ENCODE results near the gene MCU.

Gene MCU

GRCh38 chr10:72794260-72794659, 102.3 kb downstream of the MCU start:
- Histone ChIP-seq H3K27me3 (ENCODE audit: control insufficient read depth in 2 of 2, insufficient read depth in 2 of 2, low read length in 2 of 2) (no peaks in the 10 kb centered on the region), H3K27ac (ENCODE audit: low read depth in 2 of 2, low read length in 2 of 2) (no peak overlapping the region), H3K9ac (ENCODE audit: low read depth in 1 of 2, low read length in 2 of 2) (no peak overlapping the region), H3K4me3 (ENCODE audit: low read length in 2 of 2) (no peak overlapping the region), H3K9me3 (ENCODE audit: control insufficient read depth in 2 of 2, low read length in 2 of 2) (no peaks in the 10 kb centered on the region), H3K36me3 (ENCODE audit: control insufficient read depth in 2 of 2, insufficient read depth in 2 of 2, low read length in 2 of 2) (peaks cover 0 to 3% of the 10 kb centered on the region in 2 donors), H3K4me1 (ENCODE audit: control insufficient read depth in 2 of 2, insufficient read depth in 2 of 2, low read length in 2 of 2) (no peaks in the 10 kb centered on the region)

DNA sequence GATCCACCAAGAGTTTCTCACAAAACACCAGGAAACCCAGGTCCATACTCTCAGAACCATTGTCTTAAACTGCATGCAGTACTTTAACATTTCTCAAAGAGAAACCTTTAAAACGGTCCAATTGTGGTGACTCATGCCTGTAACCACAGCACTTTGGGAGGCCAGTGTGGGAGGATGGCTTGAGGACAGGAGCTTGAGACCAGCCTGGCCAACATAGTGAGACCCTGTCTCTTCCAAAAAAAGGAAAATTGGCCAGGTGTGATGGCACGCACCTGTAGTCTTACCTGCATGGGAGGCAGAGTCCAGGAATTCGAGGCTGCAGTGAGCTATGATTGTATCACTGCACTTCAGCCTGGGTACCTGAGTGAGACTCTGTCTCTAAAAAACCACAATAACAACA, 104.1 kb downstream of the MCU start:
- Histone ChIP-seq H3K9me3 (ENCODE audit: control insufficient read depth in 2 of 2, low read length in 2 of 2) (no peaks in the 10 kb centered on the region), H3K36me3 (ENCODE audit: control insufficient read depth in 2 of 2, insufficient read depth in 2 of 2, low read length in 2 of 2) (peaks cover 0 to 3% of the 10 kb centered on the region in 2 donors), H3K27me3 (ENCODE audit: control insufficient read depth in 2 of 2, insufficient read depth in 2 of 2, low read length in 2 of 2) (no peaks in the 10 kb centered on the region), H3K4me1 (ENCODE audit: control insufficient read depth in 2 of 2, insufficient read depth in 2 of 2, low read length in 2 of 2) (no peaks in the 10 kb centered on the region), H3K27ac (ENCODE audit: low read depth in 2 of 2, low read length in 2 of 2) (no peak overlapping the region), H3K9ac (ENCODE audit: low read depth in 1 of 2, low read length in 2 of 2) (no peak overlapping the region), H3K4me3 (ENCODE audit: low read length in 2 of 2) (no peak overlapping the region)

GRCh38 chr10:72796538-72796937, 104.6 kb downstream of the MCU start:
- Histone ChIP-seq H3K9me3 (ENCODE audit: control insufficient read depth in 2 of 2, low read length in 2 of 2) (no peaks in the 10 kb centered on the region), H3K36me3 (ENCODE audit: control insufficient read depth in 2 of 2, insufficient read depth in 2 of 2, low read length in 2 of 2) (peaks cover 0 to 3% of the 10 kb centered on the region in 2 donors), H3K27ac (ENCODE audit: low read depth in 2 of 2, low read length in 2 of 2) (no peak overlapping the region), H3K27me3 (ENCODE audit: control insufficient read depth in 2 of 2, insufficient read depth in 2 of 2, low read length in 2 of 2) (no peaks in the 10 kb centered on the region), H3K4me3 (ENCODE audit: low read length in 2 of 2) (no peak overlapping the region), H3K4me1 (ENCODE audit: control insufficient read depth in 2 of 2, insufficient read depth in 2 of 2, low read length in 2 of 2) (no peaks in the 10 kb centered on the region), H3K9ac (ENCODE audit: low read depth in 1 of 2, low read length in 2 of 2) (no peak overlapping the region)

GRCh38 chr10:72800000-72800740, 108.2 kb downstream of the MCU start:
- H3K4me3 ChIP-seq (ENCODE audit: low read length in 2 of 2) = no peak overlapping the region
- no peaks in the 10 kb centered on the region for H3K4me1 ChIP-seq (ENCODE audit: control insufficient read depth in 2 of 2, insufficient read depth in 2 of 2, low read length in 2 of 2)
- no peaks in the 10 kb centered on the region for H3K36me3 ChIP-seq (ENCODE audit: control insufficient read depth in 2 of 2, insufficient read depth in 2 of 2, low read length in 2 of 2)
- no peaks in the 10 kb centered on the region for H3K27me3 ChIP-seq (ENCODE audit: control insufficient read depth in 2 of 2, insufficient read depth in 2 of 2, low read length in 2 of 2)
- H3K9ac ChIP-seq (ENCODE audit: low read depth in 1 of 2, low read length in 2 of 2) = no peak overlapping the region
- H3K27ac ChIP-seq (ENCODE audit: low read depth in 2 of 2, low read length in 2 of 2) = no peak overlapping the region
- no peaks in the 10 kb centered on the region for H3K9me3 ChIP-seq (ENCODE audit: control insufficient read depth in 2 of 2, low read length in 2 of 2)

DNA sequence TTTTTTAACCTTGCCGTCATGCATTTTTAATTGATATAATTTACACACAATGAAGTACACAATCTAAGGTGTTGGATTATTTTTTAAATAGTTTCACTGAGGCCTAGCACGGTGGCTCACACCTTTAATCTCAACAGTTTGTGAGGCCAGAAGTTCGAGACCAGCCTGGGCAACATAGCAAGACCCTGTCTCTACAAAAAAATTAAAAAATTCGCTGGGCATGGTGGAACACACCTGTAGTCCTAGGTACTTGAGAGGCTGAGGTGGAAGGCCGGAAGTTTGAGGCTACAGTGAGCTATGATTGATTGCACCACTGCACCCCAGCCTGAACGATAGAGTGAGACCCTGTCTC, 108.8 kb downstream of the MCU start:
- Histone ChIP-seq H3K27ac (ENCODE audit: low read depth in 2 of 2, low read length in 2 of 2) (no peak overlapping the region), H3K9ac (ENCODE audit: low read depth in 1 of 2, low read length in 2 of 2) (no peak overlapping the region), H3K4me1 (ENCODE audit: control insufficient read depth in 2 of 2, insufficient read depth in 2 of 2, low read length in 2 of 2) (no peaks in the 10 kb centered on the region), H3K9me3 (ENCODE audit: control insufficient read depth in 2 of 2, low read length in 2 of 2) (no peaks in the 10 kb centered on the region), H3K27me3 (ENCODE audit: control insufficient read depth in 2 of 2, insufficient read depth in 2 of 2, low read length in 2 of 2) (no peaks in the 10 kb centered on the region), H3K36me3 (ENCODE audit: control insufficient read depth in 2 of 2, insufficient read depth in 2 of 2, low read length in 2 of 2) (no peaks in the 10 kb centered on the region), H3K4me3 (ENCODE audit: low read length in 2 of 2) (no peak overlapping the region)

DNA sequence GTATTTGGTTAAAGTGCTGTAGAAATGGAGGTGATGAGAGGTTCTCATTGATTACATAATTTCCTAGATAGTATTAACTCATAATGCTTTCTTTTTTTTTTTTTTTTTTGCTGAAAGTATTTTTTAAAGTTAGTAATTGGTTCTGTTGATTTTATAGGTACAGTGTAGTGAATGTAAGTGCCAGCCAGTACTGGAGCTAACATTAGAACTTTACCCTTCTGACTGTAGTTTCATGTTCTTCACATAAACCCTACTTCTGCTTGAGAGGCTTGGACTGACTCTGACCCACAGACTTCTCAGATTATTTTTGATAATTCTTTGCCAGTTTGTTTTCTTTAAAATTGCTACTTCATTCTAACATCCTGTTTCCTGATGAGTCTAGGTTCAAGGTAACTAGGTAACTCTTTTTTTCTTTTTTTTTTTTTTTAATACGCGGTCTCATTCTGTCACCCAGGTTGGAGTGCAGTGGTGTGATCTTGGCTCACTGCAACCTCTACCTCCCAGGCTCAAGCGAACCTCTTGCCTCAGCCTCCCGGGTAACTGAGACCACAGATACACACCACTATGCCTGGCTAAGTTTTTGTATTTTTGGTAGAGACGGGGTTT, 109.4 kb downstream of the MCU start:
- H3K36me3 ChIP-seq (ENCODE audit: control insufficient read depth in 2 of 2, insufficient read depth in 2 of 2, low read length in 2 of 2) = no peaks in the 10 kb centered on the region
- no peak overlapping the region for H3K27ac ChIP-seq (ENCODE audit: low read depth in 2 of 2, low read length in 2 of 2)
- H3K9ac ChIP-seq (ENCODE audit: low read depth in 1 of 2, low read length in 2 of 2) = no peak overlapping the region
- no peaks in the 10 kb centered on the region for H3K27me3 ChIP-seq (ENCODE audit: control insufficient read depth in 2 of 2, insufficient read depth in 2 of 2, low read length in 2 of 2)
- H3K9me3 ChIP-seq (ENCODE audit: control insufficient read depth in 2 of 2, low read length in 2 of 2) = no peaks in the 10 kb centered on the region
- H3K4me3 ChIP-seq (ENCODE audit: low read length in 2 of 2) = no peak overlapping the region
- H3K4me1 ChIP-seq (ENCODE audit: control insufficient read depth in 2 of 2, insufficient read depth in 2 of 2, low read length in 2 of 2) = no peaks in the 10 kb centered on the region

DNA sequence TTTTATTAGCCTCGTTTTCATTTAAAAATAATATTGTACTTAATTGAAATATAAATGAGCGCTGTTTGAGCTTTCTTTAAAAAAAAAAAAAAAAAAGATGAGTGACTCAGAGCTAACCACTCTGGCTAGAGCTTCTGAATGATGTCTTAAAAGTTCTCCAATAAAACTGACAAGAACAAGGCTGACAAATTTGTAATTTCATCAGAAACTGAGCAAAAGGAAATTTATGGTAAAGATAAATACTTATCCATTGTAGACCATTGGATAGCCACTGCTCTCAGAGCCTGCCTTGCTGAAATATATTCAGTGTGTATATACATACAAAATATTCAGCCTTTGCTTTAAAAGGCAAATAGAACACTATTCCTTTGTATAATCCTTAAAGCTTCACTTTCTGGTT, 110.4 kb downstream of the MCU start:
- H3K4me3 ChIP-seq (ENCODE audit: low read length in 2 of 2) = no peak overlapping the region
- no peaks in the 10 kb centered on the region for H3K9me3 ChIP-seq (ENCODE audit: control insufficient read depth in 2 of 2, low read length in 2 of 2)
- H3K36me3 ChIP-seq (ENCODE audit: control insufficient read depth in 2 of 2, insufficient read depth in 2 of 2, low read length in 2 of 2) = no peaks in the 10 kb centered on the region
- H3K27me3 ChIP-seq (ENCODE audit: control insufficient read depth in 2 of 2, insufficient read depth in 2 of 2, low read length in 2 of 2) = no peaks in the 10 kb centered on the region
- no peaks in the 10 kb centered on the region for H3K4me1 ChIP-seq (ENCODE audit: control insufficient read depth in 2 of 2, insufficient read depth in 2 of 2, low read length in 2 of 2)
- no peak overlapping the region for H3K9ac ChIP-seq (ENCODE audit: low read depth in 1 of 2, low read length in 2 of 2)
- no peak overlapping the region for H3K27ac ChIP-seq (ENCODE audit: low read depth in 2 of 2, low read length in 2 of 2)

DNA sequence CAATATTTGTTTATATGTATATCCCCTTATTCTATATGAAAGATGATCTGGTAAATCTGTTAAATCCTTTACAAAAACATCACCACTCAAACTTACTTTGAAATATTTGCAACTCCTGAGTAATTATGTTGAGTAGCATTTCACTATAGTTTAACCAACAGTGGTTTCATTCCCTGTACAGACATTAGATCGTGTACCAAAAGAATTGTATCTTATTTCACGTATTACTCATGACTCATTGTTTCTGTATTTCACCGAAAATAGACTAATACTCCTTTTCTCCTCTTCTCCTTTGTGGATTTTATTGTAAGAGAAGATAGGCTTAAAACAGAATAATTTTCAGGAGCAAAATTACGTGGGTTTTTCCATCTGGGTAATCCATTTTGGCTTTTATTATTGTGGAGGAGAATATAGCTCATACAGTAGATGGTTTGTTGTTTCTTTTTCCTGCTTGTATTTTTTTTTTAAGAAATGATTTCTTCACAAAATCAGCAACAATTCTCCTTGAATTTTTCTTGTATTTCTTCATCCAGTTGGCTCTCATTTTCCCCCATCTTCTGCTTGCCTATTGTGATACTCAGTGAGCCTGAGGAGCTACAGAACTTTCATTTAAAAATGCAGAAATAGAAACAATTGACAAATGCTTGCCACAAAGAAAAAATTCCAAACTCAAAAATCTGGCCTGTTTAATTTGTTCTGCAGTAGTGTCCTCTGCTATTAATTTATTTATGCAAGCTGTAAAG, 111.0 kb downstream of the MCU start:
- Histone ChIP-seq H3K4me3 (ENCODE audit: low read length in 2 of 2) (no peak overlapping the region), H3K9me3 (ENCODE audit: control insufficient read depth in 2 of 2, low read length in 2 of 2) (no peaks in the 10 kb centered on the region), H3K4me1 (ENCODE audit: control insufficient read depth in 2 of 2, insufficient read depth in 2 of 2, low read length in 2 of 2) (no peaks in the 10 kb centered on the region), H3K27me3 (ENCODE audit: control insufficient read depth in 2 of 2, insufficient read depth in 2 of 2, low read length in 2 of 2) (no peaks in the 10 kb centered on the region), H3K9ac (ENCODE audit: low read depth in 1 of 2, low read length in 2 of 2) (no peak overlapping the region), H3K36me3 (ENCODE audit: control insufficient read depth in 2 of 2, insufficient read depth in 2 of 2, low read length in 2 of 2) (no peaks in the 10 kb centered on the region), H3K27ac (ENCODE audit: low read depth in 2 of 2, low read length in 2 of 2) (no peak overlapping the region)

GRCh38 chr10:72808001-72808400, 116.1 kb downstream of the MCU start:
- no peaks in the 10 kb centered on the region for H3K36me3 ChIP-seq (ENCODE audit: control insufficient read depth in 2 of 2, insufficient read depth in 2 of 2, low read length in 2 of 2)
- H3K4me3 ChIP-seq (ENCODE audit: low read length in 2 of 2) = no peak overlapping the region
- no peak overlapping the region for H3K9ac ChIP-seq (ENCODE audit: low read depth in 1 of 2, low read length in 2 of 2)
- no peaks in the 10 kb centered on the region for H3K27me3 ChIP-seq (ENCODE audit: control insufficient read depth in 2 of 2, insufficient read depth in 2 of 2, low read length in 2 of 2)
- no peaks in the 10 kb centered on the region for H3K4me1 ChIP-seq (ENCODE audit: control insufficient read depth in 2 of 2, insufficient read depth in 2 of 2, low read length in 2 of 2)
- H3K9me3 ChIP-seq (ENCODE audit: control insufficient read depth in 2 of 2, low read length in 2 of 2) = no peaks in the 10 kb centered on the region
- no peak overlapping the region for H3K27ac ChIP-seq (ENCODE audit: low read depth in 2 of 2, low read length in 2 of 2)

GRCh38 chr10:72809006-72809405, 117.1 kb downstream of the MCU start:
- no peak overlapping the region for H3K27ac ChIP-seq (ENCODE audit: low read depth in 2 of 2, low read length in 2 of 2)
- no peak overlapping the region for H3K4me3 ChIP-seq (ENCODE audit: low read length in 2 of 2)
- H3K4me1 ChIP-seq (ENCODE audit: control insufficient read depth in 2 of 2, insufficient read depth in 2 of 2, low read length in 2 of 2) = no peaks in the 10 kb centered on the region
- H3K9ac ChIP-seq (ENCODE audit: low read depth in 1 of 2, low read length in 2 of 2) = no peak overlapping the region
- no peaks in the 10 kb centered on the region for H3K27me3 ChIP-seq (ENCODE audit: control insufficient read depth in 2 of 2, insufficient read depth in 2 of 2, low read length in 2 of 2)
- no peaks in the 10 kb centered on the region for H3K36me3 ChIP-seq (ENCODE audit: control insufficient read depth in 2 of 2, insufficient read depth in 2 of 2, low read length in 2 of 2)
- no peaks in the 10 kb centered on the region for H3K9me3 ChIP-seq (ENCODE audit: control insufficient read depth in 2 of 2, low read length in 2 of 2)
